ENCODE results near the gene CECR2. TPM values are rescaled to one million over a fixed set of nuclear protein-coding genes. Genes with fewer than 3 reads are reported as not detected.

The CECR2 gene
- polyA plus RNA-seq, 1 donor from 2014 or later, result 2.1 TPM

DNA sequence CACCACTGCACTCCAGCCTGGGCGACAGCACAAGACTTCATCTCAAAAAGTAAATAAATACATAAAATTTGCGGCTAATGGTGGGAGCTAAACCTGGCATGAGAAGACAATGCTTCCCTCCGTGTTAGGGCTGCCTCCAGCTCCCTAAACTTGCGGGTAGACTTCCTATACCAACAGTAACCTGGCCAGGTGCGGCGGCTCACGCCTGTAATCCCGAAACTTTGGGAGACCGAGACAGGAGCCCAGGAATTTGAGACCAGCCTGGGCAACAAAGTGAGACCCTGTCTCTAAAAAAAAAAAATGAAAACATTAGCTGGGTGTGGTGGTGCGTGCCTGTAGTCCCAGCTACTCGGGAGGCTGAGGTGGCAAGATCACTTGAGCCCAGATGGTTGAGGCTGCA, 219.3 kb downstream of the CECR2 start:
- TF ChIP-seq TAF1 (IDR thresholded peaks at IDR 0.05; ENCODE audit: low read depth), result no peak
- TF ChIP-seq, protein P1, sequence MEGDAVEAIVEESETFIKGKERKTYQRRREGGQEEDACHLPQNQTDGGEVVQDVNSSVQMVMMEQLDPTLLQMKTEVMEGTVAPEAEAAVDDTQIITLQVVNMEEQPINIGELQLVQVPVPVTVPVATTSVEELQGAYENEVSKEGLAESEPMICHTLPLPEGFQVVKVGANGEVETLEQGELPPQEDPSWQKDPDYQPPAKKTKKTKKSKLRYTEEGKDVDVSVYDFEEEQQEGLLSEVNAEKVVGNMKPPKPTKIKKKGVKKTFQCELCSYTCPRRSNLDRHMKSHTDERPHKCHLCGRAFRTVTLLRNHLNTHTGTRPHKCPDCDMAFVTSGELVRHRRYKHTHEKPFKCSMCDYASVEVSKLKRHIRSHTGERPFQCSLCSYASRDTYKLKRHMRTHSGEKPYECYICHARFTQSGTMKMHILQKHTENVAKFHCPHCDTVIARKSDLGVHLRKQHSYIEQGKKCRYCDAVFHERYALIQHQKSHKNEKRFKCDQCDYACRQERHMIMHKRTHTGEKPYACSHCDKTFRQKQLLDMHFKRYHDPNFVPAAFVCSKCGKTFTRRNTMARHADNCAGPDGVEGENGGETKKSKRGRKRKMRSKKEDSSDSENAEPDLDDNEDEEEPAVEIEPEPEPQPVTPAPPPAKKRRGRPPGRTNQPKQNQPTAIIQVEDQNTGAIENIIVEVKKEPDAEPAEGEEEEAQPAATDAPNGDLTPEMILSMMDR (IDR thresholded peaks at IDR 0.05; ENCODE audit: poor library complexity, severe bottlenecking), result no peak
- TF ChIP-seq RAD21 (conservative IDR thresholded peaks at IDR 0.05), result no peak
- no peak for TF ChIP-seq EZH2 (IDR thresholded peaks at IDR 0.05; ENCODE audit: borderline replicate concordance, insufficient read depth, low read length, poor library complexity, severe bottlenecking)
- TF ChIP-seq POLR2AphosphoS5 (IDR thresholded peaks at IDR 0.05), result no peak
- TF ChIP-seq, protein P2, sequence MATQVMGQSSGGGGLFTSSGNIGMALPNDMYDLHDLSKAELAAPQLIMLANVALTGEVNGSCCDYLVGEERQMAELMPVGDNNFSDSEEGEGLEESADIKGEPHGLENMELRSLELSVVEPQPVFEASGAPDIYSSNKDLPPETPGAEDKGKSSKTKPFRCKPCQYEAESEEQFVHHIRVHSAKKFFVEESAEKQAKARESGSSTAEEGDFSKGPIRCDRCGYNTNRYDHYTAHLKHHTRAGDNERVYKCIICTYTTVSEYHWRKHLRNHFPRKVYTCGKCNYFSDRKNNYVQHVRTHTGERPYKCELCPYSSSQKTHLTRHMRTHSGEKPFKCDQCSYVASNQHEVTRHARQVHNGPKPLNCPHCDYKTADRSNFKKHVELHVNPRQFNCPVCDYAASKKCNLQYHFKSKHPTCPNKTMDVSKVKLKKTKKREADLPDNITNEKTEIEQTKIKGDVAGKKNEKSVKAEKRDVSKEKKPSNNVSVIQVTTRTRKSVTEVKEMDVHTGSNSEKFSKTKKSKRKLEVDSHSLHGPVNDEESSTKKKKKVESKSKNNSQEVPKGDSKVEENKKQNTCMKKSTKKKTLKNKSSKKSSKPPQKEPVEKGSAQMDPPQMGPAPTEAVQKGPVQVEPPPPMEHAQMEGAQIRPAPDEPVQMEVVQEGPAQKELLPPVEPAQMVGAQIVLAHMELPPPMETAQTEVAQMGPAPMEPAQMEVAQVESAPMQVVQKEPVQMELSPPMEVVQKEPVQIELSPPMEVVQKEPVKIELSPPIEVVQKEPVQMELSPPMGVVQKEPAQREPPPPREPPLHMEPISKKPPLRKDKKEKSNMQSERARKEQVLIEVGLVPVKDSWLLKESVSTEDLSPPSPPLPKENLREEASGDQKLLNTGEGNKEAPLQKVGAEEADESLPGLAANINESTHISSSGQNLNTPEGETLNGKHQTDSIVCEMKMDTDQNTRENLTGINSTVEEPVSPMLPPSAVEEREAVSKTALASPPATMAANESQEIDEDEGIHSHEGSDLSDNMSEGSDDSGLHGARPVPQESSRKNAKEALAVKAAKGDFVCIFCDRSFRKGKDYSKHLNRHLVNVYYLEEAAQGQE (IDR thresholded peaks at IDR 0.05; ENCODE audit: borderline replicate concordance), result no peak
- TF ChIP-seq MXI1 (conservative IDR thresholded peaks at IDR 0.05; ENCODE audit: poor library complexity, severe bottlenecking), result no peak
- TF ChIP-seq EP300 (conservative IDR thresholded peaks at IDR 0.05; ENCODE audit: poor library complexity, severe bottlenecking), result no peak
- TF ChIP-seq SMC3 (conservative IDR thresholded peaks at IDR 0.05; ENCODE audit: poor library complexity), result no peak
- Histone ChIP-seq H2AFZ (ENCODE audit: low read depth, low read length) (no peak overlapping the region), H3K9me3 (ENCODE audit: low read length) (no peaks in the 10 kb centered on the region), H4K20me1 (ENCODE audit: insufficient read depth) (no peaks in the 10 kb centered on the region), H3K27me3 (ENCODE audit: insufficient read depth, low read depth, low read length) (no peaks in the 10 kb centered on the region), H3K4me3 (ENCODE audit: low read length) (no peak overlapping the region), H3K4me2 (ENCODE audit: low read length) (no peak overlapping the region), H3K79me2 (replicated peaks; ENCODE audit: insufficient read depth, low read length) (no peaks in the 10 kb centered on the region), H3K27ac (ENCODE audit: low read length) (no peak overlapping the region), H3K9ac (ENCODE audit: low read length) (no peak overlapping the region), H3F3A (ENCODE audit: insufficient read depth, low read length, poor library complexity, severe bottlenecking) (no peaks in the 10 kb centered on the region), H3K36me3 (ENCODE audit: insufficient read depth, low read length) (no peaks in the 10 kb centered on the region), H3K9me2 (ENCODE audit: insufficient read depth, low read length) (no peaks in the 10 kb centered on the region)

DNA sequence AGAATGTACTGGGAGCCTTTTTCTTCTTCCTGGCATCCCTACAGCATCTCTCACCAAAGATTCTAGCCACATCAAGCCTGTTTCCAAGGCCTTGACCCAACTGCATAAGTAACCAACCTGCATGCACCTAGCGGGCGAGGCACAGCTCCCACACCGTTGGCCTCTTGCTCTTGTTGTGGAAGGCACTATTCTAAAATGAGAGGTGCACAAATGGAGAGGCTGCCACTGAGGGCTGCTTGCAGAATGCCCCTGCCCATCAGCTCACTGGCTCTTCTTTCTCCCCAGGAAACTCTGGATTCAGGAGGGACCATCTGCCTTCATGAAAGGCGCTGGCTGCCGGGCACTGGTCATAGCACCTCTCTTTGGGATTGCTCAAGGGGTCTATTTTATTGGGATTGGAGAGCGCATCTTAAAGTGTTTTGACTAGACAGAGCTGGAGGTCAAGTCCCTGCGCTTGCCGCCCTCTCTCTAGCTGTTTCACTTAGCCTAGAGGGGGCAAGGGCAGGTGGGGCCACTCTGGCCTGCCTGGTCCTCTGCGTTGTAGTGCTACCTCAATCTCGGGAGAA, 220.6 kb downstream of the CECR2 start:
- no peaks in the 10 kb centered on the region for H3F3A ChIP-seq (ENCODE audit: insufficient read depth, low read length, poor library complexity, severe bottlenecking)
- H3K27ac ChIP-seq (ENCODE audit: low read length), result no peak overlapping the region
- no peak overlapping the region for H3K9ac ChIP-seq (ENCODE audit: low read length)
- TF ChIP-seq, protein P2 (IDR thresholded peaks at IDR 0.05; ENCODE audit: borderline replicate concordance), result no peak
- TF ChIP-seq EP300 (conservative IDR thresholded peaks at IDR 0.05; ENCODE audit: poor library complexity, severe bottlenecking), result no peak
- H3K9me3 ChIP-seq (ENCODE audit: low read length), result no peaks in the 10 kb centered on the region
- H3K4me3 ChIP-seq (ENCODE audit: low read length), result no peak overlapping the region
- no peak overlapping the region for H3K4me2 ChIP-seq (ENCODE audit: low read length)
- no peaks in the 10 kb centered on the region for H3K36me3 ChIP-seq (ENCODE audit: insufficient read depth, low read length)
- H3K79me2 ChIP-seq (replicated peaks; ENCODE audit: insufficient read depth, low read length), result no peaks in the 10 kb centered on the region
- no peaks in the 10 kb centered on the region for H3K9me2 ChIP-seq (ENCODE audit: insufficient read depth, low read length)
- no peaks in the 10 kb centered on the region for H4K20me1 ChIP-seq (ENCODE audit: insufficient read depth)
- no peak overlapping the region for H2AFZ ChIP-seq (ENCODE audit: low read depth, low read length)
- no peaks in the 10 kb centered on the region for H3K27me3 ChIP-seq (ENCODE audit: insufficient read depth, low read depth, low read length)
